ENCODE results near the gene RORB. TPM values are rescaled to one million over a fixed set of nuclear protein-coding genes. Genes with fewer than 3 reads are reported as not detected.

The RORB gene
- total RNA-seq, 1 experiment from 2014 or later: 0.08 TPM

- CTCF ChIA-PET: no interaction called here
- BruUV-seq (replicated peaks): no TSS peak
- no peak for DNase-seq (ENCODE audit: low read depth, low spot score)
- Histone ChIP-seq H3K4me1 (ENCODE audit: control insufficient read depth, insufficient read depth, low read length) (no peaks in the 10 kb centered on the region), H3K36me3 (ENCODE audit: control insufficient read depth, insufficient read depth, low read length) (no peaks in the 10 kb centered on the region), H3K9me3 (ENCODE audit: control insufficient read depth, insufficient read depth, low read depth, low read length) (no peaks in the 10 kb centered on the region), H3K4me3 (ENCODE audit: low read depth in 2 of 2, low read length in 2 of 2) (no peak overlapping the region), H3K27ac (ENCODE audit: low read length) (no peak overlapping the region), H3K27me3 (ENCODE audit: control insufficient read depth, insufficient read depth, low read length) (no peaks in the 10 kb centered on the region)
- ATAC-seq: no peak
- POLR2A ChIA-PET: no interaction called here
- in situ Hi-C loops (cut with HindIII; ENCODE audit: low pct_unique_long_range_greater_than_20kb, low sequenced_read_pairs) (no loop called here), intact Hi-C loops (cut with micrococcal nuclease; ENCODE audit: unreplicated experiment) (no loop called here)
- TF ChIP-seq SIN3A (IDR thresholded peaks at IDR 0.05; ENCODE audit: borderline replicate concordance, insufficient read depth, low read depth, low read length) (no peak), TCF7L2 (IDR thresholded peaks at IDR 0.05; ENCODE audit: low read depth, low read length) (no peak), CTCF (IDR thresholded peaks at IDR 0.05) (no peak), POLR2AphosphoS5 (IDR thresholded peaks at IDR 0.05; ENCODE audit: low read depth, low read length) (no peak), REST (IDR thresholded peaks at IDR 0.05; ENCODE audit: insufficient read depth in 1 of 2, low read depth in 2 of 2, low read length in 1 of 2) (no peak)
These were observed 46.0 kb downstream of the RORB start for GRCh38 chr9:74543145-74543544.

- DNase-seq (ENCODE audit: low read depth, low spot score) (no peak), ATAC-seq (no peak)
- Histone ChIP-seq H3K4me1 (ENCODE audit: control insufficient read depth, insufficient read depth, low read length) (no peaks in the 10 kb centered on the region), H3K36me3 (ENCODE audit: control insufficient read depth, insufficient read depth, low read length) (no peaks in the 10 kb centered on the region), H3K4me3 (ENCODE audit: low read depth in 2 of 2, low read length in 2 of 2) (no peak overlapping the region), H3K9me3 (ENCODE audit: control insufficient read depth, insufficient read depth, low read depth, low read length) (no peaks in the 10 kb centered on the region), H3K27ac (ENCODE audit: low read length) (no peak overlapping the region), H3K27me3 (ENCODE audit: control insufficient read depth, insufficient read depth, low read length) (no peaks in the 10 kb centered on the region)
- BruUV-seq (replicated peaks): no TSS peak
- ChIA-PET POLR2A (no interaction called here), CTCF (no interaction called here)
- in situ Hi-C loops (cut with HindIII; ENCODE audit: low pct_unique_long_range_greater_than_20kb, low sequenced_read_pairs) (no loop called here), intact Hi-C loops (cut with micrococcal nuclease; ENCODE audit: unreplicated experiment) (no loop called here)
- TF ChIP-seq TCF7L2 (IDR thresholded peaks at IDR 0.05; ENCODE audit: low read depth, low read length) (no peak), REST (IDR thresholded peaks at IDR 0.05; ENCODE audit: insufficient read depth in 1 of 2, low read depth in 2 of 2, low read length in 1 of 2) (no peak)
These were observed 54.1 kb downstream of the RORB start for GRCh38 chr9:74551266-74551665.

Measured in Panc1 (cell line).